Epithelial cell of esophagus (primary cell): ENCODE data around the gene ARMH2.

Experiments
- DNase-seq: peaks from one replicate; pipeline ENCODE4 v3.0.0; 2010; ENCODE audit warnings: low read depth
- H3K4me3 ChIP-seq: 2 replicates; pipeline ENCODE4 v1.5.1; 2011; ENCODE audit warnings: mild to moderate bottlenecking, low read length, control low read depth
- CTCF ChIP-seq: IDR thresholded peaks from 2 replicates; pipeline ENCODE4 v1.5.1; 2011; ENCODE audit warnings: low read depth, mild to moderate bottlenecking, low read length, control low read depth, inconsistent platforms; ENCODE audit not compliant: insufficient read depth; ENCODE audit errors: missing control alignments

Gene ARMH2

GRCh38 chr6:24778878-24779277 is 19.8 kb downstream of the ARMH2 start:
- no peak overlapping the region for H3K4me3 ChIP-seq
- TF ChIP-seq CTCF, result no peak
- DNase-seq, result no peak

- DNase-seq, result no peak
- no peak overlapping the region for H3K4me3 ChIP-seq
- no peak for TF ChIP-seq CTCF
These were observed 20.6 kb downstream of the ARMH2 start for GRCh38 chr6:24778121-24778520.

- no peak for DNase-seq
- H3K4me3 ChIP-seq, result peak overlapping the region; percentile 100
- no peak for TF ChIP-seq CTCF
These were observed 21.5 kb downstream of the ARMH2 start for GRCh38 chr6:24777227-24777626.

GRCh38 chr6:24775520-24776058 is 23.1 kb downstream of the ARMH2 start:
- no peak for TF ChIP-seq CTCF
- peak overlapping the region; percentile 100 for H3K4me3 ChIP-seq
- DNase-seq, result peak; percentile 62

GRCh38 chr6:24774696-24775519 is 23.8 kb downstream of the ARMH2 start, which contains the start of gene GMNN:
TSS of gene GMNN (plus strand) at chr6:24774937. CDS start at chr6:24777247, 2,310 bp downstream.
- no peak for TF ChIP-seq CTCF
- H3K4me3 ChIP-seq, result peak within 1 kb of the TSS; percentile 100
- peak; percentile 95 for DNase-seq

GRCh38 chr6:24768361-24768760 is 30.4 kb downstream of the ARMH2 start:
- no peak overlapping the region for H3K4me3 ChIP-seq
- no peak for DNase-seq
- TF ChIP-seq CTCF, result no peak
